Smooth muscle cell (in vitro differentiated cells): ENCODE data around the gene THSD4. TPM values are rescaled to one million over a fixed set of nuclear protein-coding genes. Genes with fewer than 3 reads are reported as not detected.

ENCODE experiments used
- DNase-seq: peaks from one replicate; lab custom pipeline; 2025; ENCODE audit not compliant: unreplicated experiment; lab: John Stamatoyannopoulos, UW
- H2AFZ ChIP-seq: fragments of 200-600 bp; sonication (generic); 2 replicates; pipeline ENCODE4 v1.6.0; 2016; ENCODE audit warnings: antibody characterized with exemption, low read depth, mild to moderate bottlenecking
- H3F3A ChIP-seq: fragments of 200-600 bp; sonication (generic); 2 replicates; pipeline ENCODE4 v1.6.0; 2017; ENCODE audit warnings: antibody characterized with exemption, low read depth
- H3K27ac ChIP-seq: fragments of 200-600 bp; sonication (generic); 2 replicates; pipeline ENCODE4 v1.5.1; 2016; ENCODE audit warnings: low read depth, mild to moderate bottlenecking
- H3K27me3 ChIP-seq: fragments of 200-600 bp; sonication (generic); 2 replicates; pipeline ENCODE4 v1.6.1; 2016; ENCODE audit warnings: low read depth, mild to moderate bottlenecking
- H3K36me3 ChIP-seq: fragments of 200-600 bp; sonication (generic); 2 replicates; pipeline ENCODE4 v1.5.1; 2016; ENCODE audit warnings: low read depth
- H3K4me1 ChIP-seq: fragments of 200-600 bp; sonication (generic); 2 replicates; pipeline ENCODE4 v1.5.1; 2016; ENCODE audit warnings: low read depth
- H3K4me2 ChIP-seq: fragments of 200-600 bp; sonication (generic); 2 replicates; pipeline ENCODE4 v1.6.0; 2016; ENCODE audit warnings: mild to moderate bottlenecking
- H3K4me3 ChIP-seq: fragments of 200-600 bp; sonication (generic); 2 replicates; pipeline ENCODE4 v1.5.1; 2016; ENCODE audit warnings: mild to moderate bottlenecking
- H3K79me2 ChIP-seq: fragments of 200-600 bp; sonication (generic); 2 replicates; pipeline ENCODE4 v1.6.0; 2016; ENCODE audit warnings: low read depth, mild to moderate bottlenecking
- H3K9ac ChIP-seq: fragments of 200-600 bp; sonication (generic); 2 replicates; pipeline ENCODE4 v1.6.0; 2016; ENCODE audit warnings: low read depth
- H3K9me3 ChIP-seq: fragments of 200-600 bp; sonication (generic); replicated peaks from 2 replicates; pipeline ENCODE4 v1.5.1; 2016; ENCODE audit warnings: low read depth
- H4K20me1 ChIP-seq: fragments of 200-600 bp; sonication (generic); 2 replicates; pipeline ENCODE4 v1.6.0; 2016; ENCODE audit warnings: low read depth
- CTCF ChIP-seq: fragments of 200-600 bp; sonication (generic); IDR thresholded peaks from 2 replicates; pipeline ENCODE4 v1.5.1; 2017; ENCODE audit warnings: borderline replicate concordance, mild to moderate bottlenecking, antibody characterized with exemption; ENCODE audit not compliant: insufficient read depth, poor library complexity, severe bottlenecking
- WGBS: methylation state at CpG from one replicate; pipeline ENCODE4 v1.1.7; 2016; ENCODE audit warnings: low lambda C conversion rate; 5-methylcytosine and 5-hydroxymethylcytosine counted together
- polyA plus RNA-seq: library from polyadenylated mRNA; unstranded; fragments of >200 nt; fragmentation: Nextera tagmentation; extraction: Ambion mirVana; gene quantifications from 2 replicates; pipeline ENCODE4 v1.2.1, GENCODE V29; 2016
- total RNA-seq: library from RNA; depleted of rRNA; stranded (reverse); fragments of >200 nt; gene quantifications from 2 replicates; pipeline ENCODE4 v1.2.3, GENCODE V29; 2014

The THSD4 gene
- total and polyA plus RNA-seq, 2 experiments from 2014 or later = 2.5 to 4.1 TPM

GRCh38 chr15:71674354-71674753 is 559.1 kb downstream of the THSD4 start:
- Histone ChIP-seq H3K27me3 (no peaks in the 10 kb centered on the region), H3K4me1 (peaks cover 7% of the 10 kb centered on the region), H4K20me1 (no peaks in the 10 kb centered on the region), H2AFZ (no peak overlapping the region), H3K4me3 (no peak overlapping the region), H3K9me3 (no peaks in the 10 kb centered on the region), H3K36me3 (no peaks in the 10 kb centered on the region), H3K9ac (no peak overlapping the region), H3F3A (no peaks in the 10 kb centered on the region), H3K4me2 (no peak overlapping the region), H3K27ac (no peak overlapping the region), H3K79me2 (no peaks in the 10 kb centered on the region)
- no peak for TF ChIP-seq CTCF
- WGBS = 94% methylated on average over 2 of the region's 2 CpGs
- DNase-seq = no peak

- H3F3A ChIP-seq = no peaks in the 10 kb centered on the region
- TF ChIP-seq CTCF = no peak
- H3K79me2 ChIP-seq = no peaks in the 10 kb centered on the region
- no peak overlapping the region for H3K4me3 ChIP-seq
- H3K9me3 ChIP-seq = no peaks in the 10 kb centered on the region
- 67% methylated on average over 2 of the region's 2 CpGs for WGBS
- no peak overlapping the region for H3K9ac ChIP-seq
- no peak overlapping the region for H3K4me2 ChIP-seq
- no peaks in the 10 kb centered on the region for H4K20me1 ChIP-seq
- H3K36me3 ChIP-seq = no peaks in the 10 kb centered on the region
- H3K27ac ChIP-seq = no peak overlapping the region
- H3K27me3 ChIP-seq = no peaks in the 10 kb centered on the region
- no peak for DNase-seq
- H3K4me1 ChIP-seq = peaks cover 7% of the 10 kb centered on the region
- H2AFZ ChIP-seq = no peak overlapping the region
These were observed 562.1 kb downstream of the THSD4 start for GRCh38 chr15:71677352-71677751.

GRCh38 chr15:71677766-71678165 is 562.5 kb downstream of the THSD4 start:
- no peak for DNase-seq
- Histone ChIP-seq H3K4me1 (peaks cover 7% of the 10 kb centered on the region), H3K4me3 (no peak overlapping the region), H4K20me1 (no peaks in the 10 kb centered on the region), H3K36me3 (no peaks in the 10 kb centered on the region), H3K4me2 (no peak overlapping the region), H2AFZ (no peak overlapping the region), H3K27me3 (no peaks in the 10 kb centered on the region), H3K79me2 (no peaks in the 10 kb centered on the region), H3F3A (no peaks in the 10 kb centered on the region), H3K27ac (no peak overlapping the region), H3K9ac (no peak overlapping the region), H3K9me3 (no peaks in the 10 kb centered on the region)
- TF ChIP-seq CTCF = no peak
- WGBS = 52% methylated on average over 5 of the region's 5 CpGs

GRCh38 chr15:71678191-71678590 is 562.9 kb downstream of the THSD4 start:
- H2AFZ ChIP-seq = no peak overlapping the region
- H3K4me3 ChIP-seq = no peak overlapping the region
- no peaks in the 10 kb centered on the region for H3K9me3 ChIP-seq
- WGBS = 33% methylated on average over 2 of the region's 2 CpGs
- no peak overlapping the region for H3K9ac ChIP-seq
- TF ChIP-seq CTCF = no peak
- peaks cover 7% of the 10 kb centered on the region for H3K4me1 ChIP-seq
- no peak overlapping the region for H3K27ac ChIP-seq
- no peaks in the 10 kb centered on the region for H3F3A ChIP-seq
- no peak for DNase-seq
- H3K79me2 ChIP-seq = no peaks in the 10 kb centered on the region
- H4K20me1 ChIP-seq = no peaks in the 10 kb centered on the region
- no peak overlapping the region for H3K4me2 ChIP-seq
- no peaks in the 10 kb centered on the region for H3K27me3 ChIP-seq
- no peaks in the 10 kb centered on the region for H3K36me3 ChIP-seq
